Measurements from ENCODE around the gene CILP. TPM values are rescaled to one million over a fixed set of nuclear protein-coding genes. Genes with fewer than 3 reads are reported as not detected.

Gene CILP
- polyA plus RNA-seq, 1 experiment = 0.52 TPM

- no peak for DNase-seq (ENCODE audit: low read depth, low spot score)
- no peak for TF ChIP-seq CTCF (IDR thresholded peaks at IDR 0.05; ENCODE audit: low read depth, low read length)
- Histone ChIP-seq H3K9me3 (ENCODE audit: control insufficient read depth, insufficient read depth, low read length) (no peaks in the 10 kb centered on the region), H3K4me3 (ENCODE audit: low read depth, low read length) (no peak overlapping the region), H3K27me3 (ENCODE audit: control insufficient read depth, insufficient read depth, low read length) (no peaks in the 10 kb centered on the region), H3K27ac (ENCODE audit: low read depth, low read length) (no peak overlapping the region)
- CTCF ChIA-PET = interaction anchor here (0.8 to 1.3 kb wide), 2 partner anchors 115 to 123 kb away, joined by 3 read pairs; no protein-coding TSS in a partner anchor
- POLR2A ChIA-PET = no interaction called here
These were observed 54.6 kb downstream of the CILP start for GRCh38 chr15:65156692-65157091.

GRCh38 chr15:65154720-65155119 lies 56.6 kb downstream of the CILP start:
- POLR2A ChIA-PET = no interaction called here
- no peaks in the 10 kb centered on the region for H3K9me3 ChIP-seq (ENCODE audit: control insufficient read depth, insufficient read depth, low read length)
- DNase-seq (ENCODE audit: low read depth, low spot score) = no peak
- no peak overlapping the region for H3K27ac ChIP-seq (ENCODE audit: low read depth, low read length)
- no peak for TF ChIP-seq CTCF (IDR thresholded peaks at IDR 0.05; ENCODE audit: low read depth, low read length)
- H3K4me3 ChIP-seq (ENCODE audit: low read depth, low read length) = no peak overlapping the region
- CTCF ChIA-PET = no interaction called here
- H3K27me3 ChIP-seq (ENCODE audit: control insufficient read depth, insufficient read depth, low read length) = no peaks in the 10 kb centered on the region

- H3K4me3 ChIP-seq (ENCODE audit: low read depth, low read length) = no peak overlapping the region
- ChIA-PET CTCF (interaction anchor here (0.6 to 1.4 kb wide), 3 partner anchors 46 to 139 kb away, joined by 3 to 4 read pairs (median 3); partner anchors contain the start of gene PARP16), POLR2A (no interaction called here)
- TF ChIP-seq CTCF (IDR thresholded peaks at IDR 0.05; ENCODE audit: low read depth, low read length) = no peak
- H3K9me3 ChIP-seq (ENCODE audit: control insufficient read depth, insufficient read depth, low read length) = no peaks in the 10 kb centered on the region
- no peaks in the 10 kb centered on the region for H3K27me3 ChIP-seq (ENCODE audit: control insufficient read depth, insufficient read depth, low read length)
- no peak overlapping the region for H3K27ac ChIP-seq (ENCODE audit: low read depth, low read length)
- no peak for DNase-seq (ENCODE audit: low read depth, low spot score)
These were observed 63.4 kb downstream of the CILP start for GRCh38 chr15:65147902-65148301.

GRCh38 chr15:65146438-65146837 lies 64.8 kb downstream of the CILP start:
- H3K9me3 ChIP-seq (ENCODE audit: control insufficient read depth, insufficient read depth, low read length) = no peaks in the 10 kb centered on the region
- no peak overlapping the region for H3K27ac ChIP-seq (ENCODE audit: low read depth, low read length)
- ChIA-PET POLR2A (no interaction called here), CTCF (no interaction called here)
- no peak overlapping the region for H3K4me3 ChIP-seq (ENCODE audit: low read depth, low read length)
- TF ChIP-seq CTCF (IDR thresholded peaks at IDR 0.05; ENCODE audit: low read depth, low read length) = no peak
- no peaks in the 10 kb centered on the region for H3K27me3 ChIP-seq (ENCODE audit: control insufficient read depth, insufficient read depth, low read length)
- DNase-seq (ENCODE audit: low read depth, low spot score) = no peak

Small RNA genes within 50 kb of the gene (small RNA-seq; reads per million reads assigned to genes)
- gene AC068213.1 (ENCODE audit: insufficient read length, low read depth) (not detected), gene RNU6-686P (ENCODE audit: insufficient read length, low read depth) (not detected)

Other genes starting within 250 kb of the CILP start
- 85.7 and 101 TPM in 2 replicates for gene SPG21, start 221.6 kb downstream of the CILP start, polyA plus RNA-seq (2011; rRNA removed)
- 11.6 and 15.3 TPM in 2 replicates for gene MTFMT, start 181.8 kb downstream of the CILP start, polyA plus RNA-seq (2011; rRNA removed)
- gene SLC51B, start 166.1 kb downstream of the CILP start, polyA plus RNA-seq (2011; rRNA removed) = 0.50 and 0.61 TPM in 2 replicates
- 11.4 and 13.8 TPM in 2 replicates for gene RASL12, start 143.5 kb downstream of the CILP start, polyA plus RNA-seq (2011; rRNA removed)
- not detected in 2 replicates for gene KBTBD13, start 134.7 kb downstream of the CILP start, polyA plus RNA-seq (2011; rRNA removed)
- 0.46 and 0.55 TPM in 2 replicates for gene UBAP1L, start 96.3 kb downstream of the CILP start, polyA plus RNA-seq (2011; rRNA removed)
- 15.8 and 18.0 TPM in 2 replicates for gene PDCD7, start 77.7 kb downstream of the CILP start, polyA plus RNA-seq (2011; rRNA removed)
- gene CLPX, start 26.1 kb downstream of the CILP start, polyA plus RNA-seq (2011; rRNA removed) = 39.2 and 58.3 TPM in 2 replicates
- gene PARP16, start 75.4 kb upstream of the CILP start, polyA plus RNA-seq (2011; rRNA removed) = 4.5 and 5.3 TPM in 2 replicates
- gene RNU5A-1, start 84.6 kb upstream of the CILP start, polyA plus RNA-seq (2011; rRNA removed) = not detected in 2 replicates
- not detected in 2 replicates for gene RNU5B-1, start 93.2 kb upstream of the CILP start, polyA plus RNA-seq (2011; rRNA removed)
- gene IGDCC3, start 166.5 kb upstream of the CILP start, polyA plus RNA-seq (2011; rRNA removed) = 0.11 and 0.16 TPM in 2 replicates
- 5.2 and 5.6 TPM in 2 replicates for gene IGDCC4, start 211.5 kb upstream of the CILP start, polyA plus RNA-seq (2011; rRNA removed)

Measured in AG04450 (cell line).